ENCODE measurements around the gene PCBP3. TPM values are rescaled to one million over a fixed set of nuclear protein-coding genes. Genes with fewer than 3 reads are reported as not detected.

The PCBP3 gene
- total RNA-seq, 2 experiments from 2014 or later: 3.4 to 3.9 TPM

DNA sequence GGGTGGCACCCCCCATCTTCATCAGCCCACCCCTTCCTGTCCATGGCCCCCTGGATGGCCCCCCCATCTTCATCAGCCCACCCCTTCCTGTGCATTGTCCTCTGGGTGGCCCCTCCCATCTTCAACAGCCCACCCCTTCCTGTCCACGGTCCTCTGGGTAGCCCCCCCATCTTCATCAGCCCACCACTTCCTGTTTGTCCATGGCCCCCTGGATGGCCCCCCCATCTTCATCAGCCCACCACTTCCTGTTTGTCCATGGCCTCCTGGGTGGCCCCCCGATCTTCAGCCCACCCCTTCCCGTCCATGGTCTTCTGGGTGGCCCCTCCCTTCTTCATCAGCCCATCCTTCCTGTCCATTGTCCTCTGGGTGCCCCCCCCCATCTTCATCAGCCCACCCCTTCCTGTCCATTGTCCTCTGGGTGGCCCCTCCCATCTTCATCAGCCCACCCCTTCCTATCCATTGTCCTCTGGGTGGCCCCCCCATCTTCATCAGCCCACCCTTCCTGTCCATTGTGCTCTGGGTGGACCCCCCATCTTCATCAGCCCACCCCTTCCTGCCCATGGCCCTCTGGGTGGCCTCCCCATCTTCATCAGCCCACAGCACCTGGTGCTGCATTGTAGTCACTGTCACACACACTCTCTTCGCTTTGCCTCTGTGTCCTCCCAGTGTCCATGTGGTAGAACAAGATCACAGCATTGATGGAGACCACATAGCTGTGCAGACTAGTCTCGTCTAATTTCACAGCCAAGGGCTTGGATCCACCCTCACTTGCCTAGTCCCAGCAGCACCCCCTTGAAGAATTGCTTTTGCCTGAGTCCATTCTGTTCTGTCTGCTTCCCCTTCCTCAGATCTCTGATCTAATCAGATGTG, 95.9 kb downstream of the PCBP3 start:
- no peaks in the 10 kb centered on the region for H3K9me3 Mint-ChIP-seq
- peaks cover 1% of the 10 kb centered on the region for H3K27me3 Mint-ChIP-seq
- H3K27ac Mint-ChIP-seq: no peak overlapping the region
- H3K36me3 Mint-ChIP-seq (ENCODE audit: low read depth): no peaks in the 10 kb centered on the region
- no peak overlapping the region for H3K4me3 Mint-ChIP-seq
- DNase-seq: no peak
- H3K4me1 Mint-ChIP-seq: no peaks in the 10 kb centered on the region
- ChIA-PET CTCF (interaction anchor here (0.8 kb wide), 1 partner anchor 41 kb away, joined by 3 read pairs; no protein-coding TSS in a partner anchor), POLR2A (no interaction called here)

DNA sequence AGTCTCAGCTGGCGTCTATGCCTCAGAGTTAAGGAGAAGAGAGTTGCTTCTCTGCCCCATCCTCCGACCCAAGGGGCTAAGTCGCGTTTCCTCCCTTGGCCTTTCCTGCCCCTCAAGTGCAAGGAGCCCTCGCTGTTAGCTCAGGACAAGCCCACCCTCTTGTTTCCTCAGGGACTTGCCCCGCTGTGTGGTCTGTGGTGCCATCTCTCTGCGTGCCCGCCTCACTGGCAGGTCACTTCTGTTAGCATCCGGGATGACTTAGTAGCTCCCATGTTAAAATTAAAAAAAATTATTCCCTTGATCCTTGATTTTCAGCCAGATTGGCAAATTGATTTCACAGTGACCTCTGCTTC, 96.5 kb downstream of the PCBP3 start:
- H3K36me3 Mint-ChIP-seq (ENCODE audit: low read depth): peaks cover 4% of the 10 kb centered on the region
- no peaks in the 10 kb centered on the region for H3K9me3 Mint-ChIP-seq
- ChIA-PET POLR2A (no interaction called here), CTCF (interaction anchor here (0.8 to 1.5 kb wide), 2 partner anchors 41 to 140 kb away, joined by 3 read pairs; no protein-coding TSS in a partner anchor)
- H3K27ac Mint-ChIP-seq: no peak overlapping the region
- no peaks in the 10 kb centered on the region for H3K4me1 Mint-ChIP-seq
- no peak for DNase-seq
- H3K4me3 Mint-ChIP-seq: no peak overlapping the region
- H3K27me3 Mint-ChIP-seq: peaks cover 1% of the 10 kb centered on the region

DNA sequence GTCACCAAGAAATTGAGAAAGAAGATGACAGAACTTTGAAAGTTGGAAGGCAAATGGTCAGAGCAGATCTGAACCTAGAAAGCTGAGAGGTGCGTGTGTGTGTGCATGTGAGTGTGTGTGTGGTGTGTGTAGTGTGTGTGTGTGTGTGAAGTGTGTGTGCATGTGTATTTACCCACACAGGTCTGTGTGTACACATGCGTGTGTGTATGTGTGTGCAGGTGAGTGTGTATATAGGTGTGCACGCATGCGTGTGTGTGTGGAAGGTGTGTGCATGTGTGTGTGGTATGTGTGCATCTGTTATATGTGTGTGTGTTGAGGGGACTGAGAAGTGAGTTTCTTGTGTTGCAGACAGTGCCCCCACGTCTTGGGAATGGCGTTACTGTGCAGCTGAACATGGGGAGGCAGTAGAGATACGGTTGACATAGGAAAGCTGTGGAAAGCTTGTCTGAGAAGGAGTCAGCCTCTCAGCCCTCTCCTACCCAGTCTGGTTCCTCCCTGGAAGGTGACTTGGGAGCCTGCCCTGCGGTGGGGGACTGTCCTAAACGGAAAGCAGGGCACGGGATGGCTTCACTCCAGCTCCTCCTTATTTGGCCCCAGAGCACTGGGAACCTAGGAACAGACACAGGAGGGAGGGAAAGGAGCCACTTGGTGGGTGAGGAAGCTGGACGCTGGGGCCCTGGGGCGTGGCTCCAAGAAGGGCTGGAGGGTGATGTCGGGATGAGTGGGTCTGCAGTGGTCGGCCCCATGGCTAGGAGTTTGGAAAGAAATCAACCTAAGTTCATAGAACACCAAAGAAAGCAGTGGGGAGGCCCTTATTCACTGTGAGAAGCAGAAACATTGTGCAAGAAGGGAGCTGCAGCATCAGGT, 97.2 kb downstream of the PCBP3 start:
- POLR2A ChIA-PET: no interaction called here
- H3K36me3 Mint-ChIP-seq (ENCODE audit: low read depth): peaks cover 10% of the 10 kb centered on the region
- CTCF ChIA-PET: interaction anchor here (1.5 kb wide), 1 partner anchor 139 kb away, joined by 3 read pairs; no protein-coding TSS in a partner anchor
- peaks cover 4% of the 10 kb centered on the region for H3K9me3 Mint-ChIP-seq
- no peak overlapping the region for H3K27ac Mint-ChIP-seq
- H3K27me3 Mint-ChIP-seq: peaks cover 1% of the 10 kb centered on the region
- H3K4me1 Mint-ChIP-seq: no peaks in the 10 kb centered on the region
- DNase-seq: no peak
- no peak overlapping the region for H3K4me3 Mint-ChIP-seq

DNA sequence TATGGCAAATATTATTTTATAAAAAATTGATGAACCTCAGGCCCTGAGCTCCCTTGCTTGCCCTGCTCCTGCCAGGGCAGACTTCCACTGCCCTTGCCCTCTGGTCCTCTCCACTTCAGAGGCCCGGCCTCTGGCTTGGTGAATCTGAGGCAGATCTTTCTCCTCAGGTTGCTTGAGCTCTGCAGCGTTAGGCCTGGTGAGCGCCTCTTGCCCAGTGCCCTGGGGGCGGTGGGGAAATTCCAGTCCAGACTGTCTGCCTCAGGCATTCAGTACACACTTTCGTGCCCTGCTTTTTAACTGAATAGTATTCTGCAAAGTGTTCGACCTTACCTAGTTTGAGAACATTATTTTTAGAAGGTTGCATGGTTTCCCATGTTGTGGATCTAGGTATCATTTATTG, 98.2 kb downstream of the PCBP3 start:
- Mint-ChIP-seq H3K36me3 (ENCODE audit: low read depth) (peaks cover 10% of the 10 kb centered on the region), H3K9me3 (peaks cover 4% of the 10 kb centered on the region), H3K27me3 (peaks cover 1% of the 10 kb centered on the region), H3K27ac (no peak overlapping the region), H3K4me1 (no peaks in the 10 kb centered on the region), H3K4me3 (no peak overlapping the region)
- CTCF ChIA-PET: interaction anchor here (1.5 kb wide), 1 partner anchor 138 kb away, joined by 3 read pairs; no protein-coding TSS in a partner anchor
- POLR2A ChIA-PET: no interaction called here
- no peak for DNase-seq

DNA sequence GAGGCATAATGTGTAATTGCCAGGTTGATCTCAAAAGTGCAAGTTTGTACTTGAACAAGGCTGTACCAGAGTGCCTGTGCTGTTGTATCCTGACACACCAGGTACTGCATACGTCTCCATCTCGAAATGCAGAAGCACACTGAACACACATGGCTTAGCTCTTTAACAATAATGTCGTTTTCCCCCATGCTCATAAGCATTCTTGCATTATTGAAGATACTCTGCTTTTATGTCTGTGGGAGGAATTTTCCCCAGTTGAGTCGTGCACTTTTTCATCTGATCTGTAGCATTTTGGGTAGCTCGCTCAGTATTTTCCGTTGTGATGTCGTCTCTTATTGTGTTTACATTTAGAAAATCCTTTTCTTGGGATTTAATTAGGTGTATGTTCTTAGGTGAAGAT, 98.7 kb downstream of the PCBP3 start:
- ChIA-PET CTCF (interaction anchor here (0.9 kb wide), 1 partner anchor 53 kb away, joined by 3 read pairs; no protein-coding TSS in a partner anchor), POLR2A (no interaction called here)
- H3K4me3 Mint-ChIP-seq: no peak overlapping the region

DNA sequence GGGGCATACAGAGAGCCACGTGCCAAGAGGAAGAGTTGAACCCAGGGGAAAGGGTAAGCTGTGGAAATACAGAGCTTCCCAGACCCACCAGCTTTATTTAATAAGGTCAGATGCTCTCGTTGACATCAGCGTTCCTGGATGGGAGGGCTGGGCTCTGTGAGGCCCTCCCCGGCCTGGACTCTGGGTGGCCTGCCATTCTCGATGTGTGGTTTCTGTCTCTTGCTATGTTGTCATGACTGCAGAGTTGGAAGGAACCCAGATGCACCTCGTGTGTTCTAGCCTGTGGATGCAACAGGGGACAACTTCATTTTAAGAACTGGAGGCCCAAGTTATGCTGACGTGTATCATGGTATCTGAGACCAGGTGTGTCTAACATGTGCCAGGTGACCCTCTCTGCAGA, 101.7 kb downstream of the PCBP3 start:
- Mint-ChIP-seq H3K36me3 (ENCODE audit: low read depth) (peaks cover 10% of the 10 kb centered on the region), H3K9me3 (peaks cover 5% of the 10 kb centered on the region), H3K4me1 (no peaks in the 10 kb centered on the region), H3K4me3 (no peak overlapping the region), H3K27me3 (peaks cover 1% of the 10 kb centered on the region), H3K27ac (no peak overlapping the region)
- peak; percentile 13 for DNase-seq
- ChIA-PET POLR2A (no interaction called here), CTCF (no interaction called here)

More for the DNA sequence above, 98.7 kb downstream of the PCBP3 start:
- Mint-ChIP-seq H3K36me3 (ENCODE audit: low read depth) (peaks cover 10% of the 10 kb centered on the region), H3K27ac (no peak overlapping the region), H3K9me3 (peaks cover 4% of the 10 kb centered on the region), H3K4me1 (no peaks in the 10 kb centered on the region), H3K27me3 (peaks cover 1% of the 10 kb centered on the region)
- DNase-seq: no peak

DNA sequence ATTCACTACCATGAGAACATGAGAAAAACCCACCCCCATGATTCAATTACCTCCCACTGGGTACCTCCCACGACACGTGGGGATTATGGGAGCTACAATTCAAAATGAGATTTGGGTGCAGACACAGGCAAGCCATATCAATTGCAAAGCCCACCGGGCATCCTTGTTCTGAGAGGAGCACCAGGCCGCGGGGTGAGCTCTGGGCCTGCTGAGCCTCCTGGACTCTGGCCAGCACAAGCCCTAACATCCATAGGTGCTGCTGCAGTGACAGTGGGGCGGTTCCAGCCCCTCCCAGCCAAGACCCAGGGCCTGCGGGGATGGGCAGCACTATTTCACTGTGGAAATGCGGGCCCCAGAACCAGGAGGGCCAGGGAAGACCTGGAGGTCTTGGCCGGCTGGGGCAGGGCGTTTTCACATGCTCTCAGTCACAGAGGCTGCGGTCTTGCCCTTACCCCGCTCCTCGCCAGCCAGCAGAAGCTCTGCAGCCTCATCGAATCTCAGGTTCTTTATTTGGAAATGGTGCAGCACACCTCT, 103.8 kb downstream of the PCBP3 start:
- H3K9me3 Mint-ChIP-seq: peaks cover 5% of the 10 kb centered on the region
- ChIA-PET CTCF (no interaction called here), POLR2A (no interaction called here)
- no peak for DNase-seq
- H3K27ac Mint-ChIP-seq: no peak overlapping the region
- peaks cover 10% of the 10 kb centered on the region for H3K36me3 Mint-ChIP-seq (ENCODE audit: low read depth)
- H3K4me1 Mint-ChIP-seq: no peaks in the 10 kb centered on the region
- H3K27me3 Mint-ChIP-seq: peaks cover 1% of the 10 kb centered on the region
- H3K4me3 Mint-ChIP-seq: no peak overlapping the region

DNA sequence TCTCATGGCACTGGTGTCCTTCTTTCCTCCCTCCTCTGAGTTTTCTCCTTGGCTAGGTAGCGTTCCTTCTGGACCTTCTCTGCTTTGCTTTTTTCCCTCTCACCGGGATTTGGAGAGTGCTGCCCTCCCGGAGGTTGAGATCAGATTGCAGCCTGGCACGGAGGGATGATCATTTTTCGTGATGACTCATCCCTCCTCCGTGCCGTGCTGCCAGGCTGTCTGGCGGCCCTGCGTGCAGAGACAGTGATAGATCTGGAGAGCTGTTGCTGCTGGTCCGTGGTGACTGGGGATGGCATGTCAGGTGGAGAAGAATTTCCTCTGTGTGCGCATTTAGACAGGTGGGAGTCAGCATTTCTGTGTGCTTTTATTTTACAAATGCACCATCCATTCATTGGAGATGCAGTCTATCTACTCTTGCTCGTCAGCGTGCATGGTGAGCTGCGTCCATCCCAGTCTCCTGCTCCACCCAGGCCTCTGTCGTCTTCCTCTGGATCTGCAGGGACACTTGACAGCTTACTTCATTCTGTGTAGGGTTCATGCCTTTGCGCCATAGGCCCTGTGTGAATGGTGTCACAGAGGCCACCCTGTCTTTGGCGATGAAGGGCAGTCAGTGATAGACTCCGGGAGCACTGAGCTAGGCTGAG, 104.4 kb downstream of the PCBP3 start:
- H3K27ac Mint-ChIP-seq: no peak overlapping the region
- ChIA-PET POLR2A (no interaction called here), CTCF (no interaction called here)
- peaks cover 5% of the 10 kb centered on the region for H3K9me3 Mint-ChIP-seq
- DNase-seq: no peak
- peaks cover 10% of the 10 kb centered on the region for H3K36me3 Mint-ChIP-seq (ENCODE audit: low read depth)
- H3K27me3 Mint-ChIP-seq: peaks cover 1% of the 10 kb centered on the region
- no peaks in the 10 kb centered on the region for H3K4me1 Mint-ChIP-seq
- H3K4me3 Mint-ChIP-seq: no peak overlapping the region

DNA sequence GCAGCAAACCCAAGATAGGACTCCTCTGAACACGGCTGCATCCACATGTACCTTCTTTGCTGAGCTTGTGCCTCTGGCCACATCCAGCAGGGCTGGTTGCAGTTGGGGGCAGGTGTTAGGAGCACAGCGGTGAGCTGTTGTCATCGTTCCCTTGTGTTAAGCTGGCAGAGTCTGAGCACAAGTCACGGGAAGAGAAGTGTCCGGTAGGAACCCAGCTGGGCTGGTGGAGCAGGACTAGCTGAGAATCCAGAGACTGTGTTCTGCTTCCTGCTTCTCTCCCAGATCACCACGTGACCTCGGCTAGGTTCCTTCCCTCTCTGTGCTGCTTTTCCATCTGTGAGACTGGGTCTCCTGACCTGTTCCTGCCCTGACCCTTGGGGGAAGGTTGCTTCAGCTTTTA, 105.1 kb downstream of the PCBP3 start:
- Mint-ChIP-seq H3K27me3 (peaks cover 1% of the 10 kb centered on the region), H3K9me3 (peaks cover 5% of the 10 kb centered on the region), H3K4me1 (no peaks in the 10 kb centered on the region), H3K36me3 (ENCODE audit: low read depth) (peaks cover 10% of the 10 kb centered on the region), H3K27ac (no peak overlapping the region), H3K4me3 (no peak overlapping the region)
- CTCF ChIA-PET: no interaction called here
- no peak for DNase-seq
- POLR2A ChIA-PET: no interaction called here

DNA sequence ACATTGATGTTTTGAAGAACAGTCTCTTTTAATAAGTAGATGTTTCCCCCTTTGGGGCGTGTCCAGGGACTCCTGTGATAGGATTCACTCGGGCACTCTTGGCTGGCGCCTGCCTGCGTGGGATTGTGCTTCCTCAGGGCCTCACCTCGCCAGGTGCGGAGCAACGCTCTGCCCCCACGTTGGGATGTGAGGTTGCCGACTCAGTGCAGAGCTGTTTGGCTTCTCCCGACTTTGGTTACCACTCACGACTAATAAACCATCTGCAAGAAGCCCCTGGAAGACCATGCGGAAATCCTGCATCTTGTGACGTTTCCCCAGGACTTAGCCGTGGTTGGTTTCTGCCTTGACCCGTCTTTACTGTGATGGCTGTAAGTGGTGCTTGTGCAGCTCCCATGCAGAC, 106.4 kb downstream of the PCBP3 start:
- H3K4me3 Mint-ChIP-seq: no peak overlapping the region
- POLR2A ChIA-PET: no interaction called here
- H3K27ac Mint-ChIP-seq: no peak overlapping the region

DNA sequence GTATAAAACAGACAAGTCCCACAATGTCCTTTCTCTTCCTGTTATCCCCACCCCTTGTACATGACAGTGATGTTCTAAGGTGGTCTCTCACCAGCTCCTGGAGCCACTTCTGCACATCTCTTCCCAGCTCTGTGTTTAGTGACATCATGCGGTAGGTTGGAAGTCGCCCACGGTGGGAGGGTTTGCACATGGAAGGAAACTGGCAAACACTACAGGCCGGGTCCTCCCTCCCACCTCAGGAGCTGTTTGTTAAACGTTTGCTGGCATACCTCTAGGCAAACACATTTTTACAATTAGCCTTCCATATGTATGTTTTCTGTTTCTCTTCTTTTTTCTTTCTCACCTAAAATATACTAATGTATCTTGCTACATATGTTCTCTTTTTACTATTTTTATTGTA, 107.4 kb downstream of the PCBP3 start:
- peaks cover 3% of the 10 kb centered on the region for H3K9me3 Mint-ChIP-seq
- ChIA-PET POLR2A (no interaction called here), CTCF (no interaction called here)
- no peak overlapping the region for H3K4me3 Mint-ChIP-seq
- no peaks in the 10 kb centered on the region for H3K4me1 Mint-ChIP-seq
- peaks cover 6% of the 10 kb centered on the region for H3K27me3 Mint-ChIP-seq
- no peak for DNase-seq
- no peaks in the 10 kb centered on the region for H3K36me3 Mint-ChIP-seq (ENCODE audit: low read depth)
- no peak overlapping the region for H3K27ac Mint-ChIP-seq

More for the DNA sequence above, 106.4 kb downstream of the PCBP3 start:
- peaks cover 5% of the 10 kb centered on the region for H3K27me3 Mint-ChIP-seq
- no peak for DNase-seq
- no peaks in the 10 kb centered on the region for H3K4me1 Mint-ChIP-seq
- CTCF ChIA-PET: no interaction called here
- peaks cover 5% of the 10 kb centered on the region for H3K9me3 Mint-ChIP-seq
- peaks cover 6% of the 10 kb centered on the region for H3K36me3 Mint-ChIP-seq (ENCODE audit: low read depth)

DNA sequence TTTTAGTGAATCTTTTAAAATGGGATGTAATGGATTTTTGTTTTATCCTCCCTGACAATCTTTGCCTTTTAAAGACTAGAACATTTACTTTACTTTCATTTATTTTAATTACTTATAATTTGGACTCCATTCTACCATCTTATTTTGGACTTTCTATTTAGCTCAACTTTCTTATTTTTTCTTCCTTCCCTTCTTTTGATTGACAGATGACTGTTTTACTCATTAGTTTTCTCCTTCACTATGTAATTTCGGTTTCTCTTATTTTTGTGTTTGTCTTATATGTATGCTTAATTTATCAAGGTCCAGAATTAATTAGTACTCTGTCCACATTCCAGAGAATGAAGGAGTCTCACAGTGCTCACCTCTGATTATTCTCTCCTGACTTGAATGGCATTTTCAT, 109.9 kb downstream of the PCBP3 start:
- ChIA-PET POLR2A (no interaction called here), CTCF (interaction anchor here (0.6 kb wide), 1 partner anchor 115 kb away, joined by 3 read pairs; no protein-coding TSS in a partner anchor)
- Mint-ChIP-seq H3K9me3 (peaks cover 3% of the 10 kb centered on the region), H3K27me3 (peaks cover 10% of the 10 kb centered on the region), H3K27ac (no peak overlapping the region), H3K4me3 (no peak overlapping the region), H3K4me1 (no peaks in the 10 kb centered on the region), H3K36me3 (ENCODE audit: low read depth) (no peaks in the 10 kb centered on the region)
- no peak for DNase-seq

DNA sequence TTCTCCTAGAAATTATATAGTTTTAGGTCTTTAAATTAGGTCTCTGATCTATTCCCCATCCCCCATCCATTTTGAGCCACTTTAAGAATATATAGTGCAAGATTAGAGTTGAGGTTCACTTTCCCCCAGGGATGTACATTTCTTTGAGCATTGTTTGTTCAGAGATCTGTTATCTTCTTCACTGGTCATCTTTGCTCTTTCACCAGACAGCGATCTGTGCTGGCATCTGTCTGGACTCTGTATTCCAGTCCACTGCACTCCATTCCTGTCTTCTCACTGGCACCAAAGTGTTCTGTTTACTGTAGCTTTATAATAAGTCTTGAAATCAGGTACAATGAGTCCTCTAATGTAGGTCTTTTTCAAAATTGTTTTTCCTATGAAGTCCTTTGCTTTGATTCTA, 112.5 kb downstream of the PCBP3 start:
- no peaks in the 10 kb centered on the region for H3K4me1 Mint-ChIP-seq
- no peak overlapping the region for H3K4me3 Mint-ChIP-seq

More for the DNA sequence above, 112.5 kb downstream of the PCBP3 start:
- H3K9me3 Mint-ChIP-seq: peaks cover 3% of the 10 kb centered on the region
- ChIA-PET CTCF (no interaction called here), POLR2A (no interaction called here)
- H3K36me3 Mint-ChIP-seq (ENCODE audit: low read depth): no peaks in the 10 kb centered on the region
- H3K27ac Mint-ChIP-seq: no peak overlapping the region
- H3K27me3 Mint-ChIP-seq: peaks cover 10% of the 10 kb centered on the region
- DNase-seq: no peak
